ENCODE results near the gene SLC22A12.
A peak's percentile ranks its signal among the peaks of the same experiment; 100 is the strongest.

- TF ChIP-seq RXRA (IDR thresholded peaks at IDR 0.05; ENCODE audit: insufficient read depth, low read depth, low read length): no peak
- peak; percentile 91 to 93 for TF ChIP-seq RAD21 (IDR thresholded peaks at IDR 0.05 in 1 of 2, conservative IDR thresholded peaks at IDR 0.05 in 1 of 2; ENCODE audit: low read depth in 2 of 2, low read length in 2 of 2)
- peak; percentile 90 to 96 (median 90) for TF ChIP-seq CTCF (IDR thresholded peaks at IDR 0.05; ENCODE audit: control extremely low read depth in 1 of 3, insufficient read depth in 1 of 3, low read depth in 1 of 3, low read length in 3 of 3)
- TF ChIP-seq SP4 (IDR thresholded peaks at IDR 0.05; ENCODE audit: low read length): no peak
- no peak for TF ChIP-seq PHF8 (conservative IDR thresholded peaks at IDR 0.05; ENCODE audit: low read depth, low read length)
- TF ChIP-seq EZH2 (IDR thresholded peaks at IDR 0.05; ENCODE audit: low read depth, low read length, severe bottlenecking): no peak
- TF ChIP-seq CHD1 (IDR thresholded peaks at IDR 0.05; ENCODE audit: low read depth, low read length): no peak
Observed at GRCh38 chr11:64553554-64554201, 37.3 kb upstream of the SLC22A12 start.

All from H1 (cell line).